OCI-LY3 (cell line): ENCODE results near the gene LCOR.

Experiments
- H2AFZ ChIP-seq: fragments of 200-600, 300-600 bp; shearing (Covaris generic); 2 replicates; pipeline ENCODE4 v1.6.0; 2014; ENCODE audit warnings: antibody characterized with exemption, low read depth, low read length
- H3K27ac ChIP-seq: fragments of 200-600, 300-600 bp; sonication (generic); 2 replicates; pipeline ENCODE4 v1.5.1; 2014; ENCODE audit warnings: mild to moderate bottlenecking, low read length, moderate library complexity, mixed read lengths
- H3K27me3 ChIP-seq: fragments of 200-600, 300-600 bp; sonication (generic); 2 replicates; pipeline ENCODE4 v1.6.1; 2014; ENCODE audit warnings: low read depth, low read length, mixed read lengths
- H3K36me3 ChIP-seq: fragments of 200-600, 300-600 bp; sonication (generic); replicated peaks from 2 replicates; pipeline ENCODE3; 2014; ENCODE audit warnings: low read depth, low read length, mixed read lengths
- H3K4me1 ChIP-seq: fragments of 300-600, 200-600 bp; sonication (generic); 2 replicates; pipeline ENCODE4 v1.6.1; 2014; ENCODE audit warnings: low read length, mixed read lengths
- H3K4me2 ChIP-seq: fragments of 200-600, 300-600 bp; sonication (generic); 2 replicates; pipeline ENCODE4 v1.6.1; 2014; ENCODE audit warnings: low read length, mixed read lengths
- H3K4me3 ChIP-seq: fragments of 300-600, 200-600 bp; sonication (generic); 2 replicates; pipeline ENCODE4 v1.5.1; 2014; ENCODE audit warnings: antibody characterized with exemption, mild to moderate bottlenecking, low read length, moderate library complexity
- H3K79me2 ChIP-seq: fragments of 300-600, 200-600 bp; shearing (Covaris generic); 2 replicates; pipeline ENCODE4 v1.6.1; 2014; ENCODE audit warnings: mild to moderate bottlenecking, low read length, mixed read lengths
- H3K9ac ChIP-seq: fragments of 300-600, 200-600 bp; shearing (Covaris generic); 2 replicates; pipeline ENCODE4 v1.6.0; 2014; ENCODE audit warnings: mild to moderate bottlenecking, low read length, moderate library complexity
- H3K9me3 ChIP-seq: fragments of 200-600, 300-600 bp; shearing (Covaris generic); 2 replicates; pipeline ENCODE4 v1.6.1; 2014; ENCODE audit warnings: low read length, mixed read lengths; ENCODE audit not compliant: insufficient read depth
- H4K20me1 ChIP-seq: fragments of 200-600, 300-600 bp; sonication (generic); 2 replicates; pipeline ENCODE4 v1.6.1; 2016; ENCODE audit warnings: low read length, mixed read lengths; ENCODE audit not compliant: insufficient read depth
- CTCF ChIP-seq: fragments of 200-600, 300-600 bp; sonication (generic); IDR thresholded peaks from 2 replicates; pipeline ENCODE4 v1.5.1; 2014; ENCODE audit warnings: antibody characterized with exemption, low read length, low read depth
- EZH2phosphoT487 ChIP-seq: fragments of 200-600 bp; shearing (Covaris generic); IDR thresholded peaks from 2 replicates; pipeline ENCODE4 v1.6.1; 2018; ENCODE audit warnings: antibody characterized with exemption, mixed run types, low read depth

Gene LCOR

GRCh38 chr10:97013983-97014382, 181.9 kb downstream of the LCOR start:
- H4K20me1 ChIP-seq, result no peaks in the 10 kb centered on the region
- no peak overlapping the region for H3K4me3 ChIP-seq
- H3K4me2 ChIP-seq, result no peak overlapping the region
- H3K9me3 ChIP-seq, result no peaks in the 10 kb centered on the region
- H3K27ac ChIP-seq, result no peak overlapping the region
- no peak overlapping the region for H2AFZ ChIP-seq
- no peak for TF ChIP-seq CTCF
- no peak for TF ChIP-seq EZH2phosphoT487
- peaks cover 14% of the 10 kb centered on the region for H3K4me1 ChIP-seq
- H3K9ac ChIP-seq, result no peak overlapping the region
- no peaks in the 10 kb centered on the region for H3K36me3 ChIP-seq
- no peaks in the 10 kb centered on the region for H3K27me3 ChIP-seq
- H3K79me2 ChIP-seq, result no peaks in the 10 kb centered on the region

GRCh38 chr10:97015240-97015639, 183.1 kb downstream of the LCOR start:
- peaks cover 14% of the 10 kb centered on the region for H3K4me1 ChIP-seq
- no peak overlapping the region for H3K4me2 ChIP-seq
- no peak overlapping the region for H3K9ac ChIP-seq
- no peaks in the 10 kb centered on the region for H3K27me3 ChIP-seq
- H3K79me2 ChIP-seq, result no peaks in the 10 kb centered on the region
- H3K9me3 ChIP-seq, result no peaks in the 10 kb centered on the region
- TF ChIP-seq EZH2phosphoT487 (no peak), CTCF (no peak)
- no peak overlapping the region for H2AFZ ChIP-seq
- H3K4me3 ChIP-seq, result no peak overlapping the region
- no peaks in the 10 kb centered on the region for H4K20me1 ChIP-seq
- no peak overlapping the region for H3K27ac ChIP-seq
- H3K36me3 ChIP-seq, result no peaks in the 10 kb centered on the region

GRCh38 chr10:97016728-97017473, 184.8 kb downstream of the LCOR start:
- Histone ChIP-seq H3K4me2 (peak overlapping the region; percentile 90), H3K27me3 (no peaks in the 10 kb centered on the region), H4K20me1 (no peaks in the 10 kb centered on the region), H2AFZ (peak overlapping the region; percentile 54; the same call in 1 of the 2 replicates), H3K79me2 (no peaks in the 10 kb centered on the region), H3K4me3 (peak overlapping the region; percentile 59), H3K4me1 (peaks cover 24% of the 10 kb centered on the region), H3K27ac (peak overlapping the region; percentile 69), H3K36me3 (no peaks in the 10 kb centered on the region), H3K9ac (no peak overlapping the region), H3K9me3 (no peaks in the 10 kb centered on the region)
- TF ChIP-seq CTCF (no peak), EZH2phosphoT487 (no peak)

- H3K4me3 ChIP-seq, result peak overlapping the region; percentile 59
- H3K27ac ChIP-seq, result peak overlapping the region; percentile 69; the same call in 1 of the 2 replicates
- no peak overlapping the region for H3K9ac ChIP-seq
- peaks cover 30% of the 10 kb centered on the region for H3K4me1 ChIP-seq
- H4K20me1 ChIP-seq, result no peaks in the 10 kb centered on the region
- H3K79me2 ChIP-seq, result no peaks in the 10 kb centered on the region
- TF ChIP-seq EZH2phosphoT487, result no peak
- no peak for TF ChIP-seq CTCF
- no peaks in the 10 kb centered on the region for H3K27me3 ChIP-seq
- H3K36me3 ChIP-seq, result no peaks in the 10 kb centered on the region
- H2AFZ ChIP-seq, result peak overlapping the region; percentile 54; the same call in 1 of the 2 replicates
- no peaks in the 10 kb centered on the region for H3K9me3 ChIP-seq
- peak overlapping the region; percentile 90 for H3K4me2 ChIP-seq
Observed at GRCh38 chr10:97017474-97017903, 185.4 kb downstream of the LCOR start.
